SK-N-SH (cell line): ENCODE data around the gene ZNF503. TPM values are rescaled to one million over a fixed set of nuclear protein-coding genes. Genes with fewer than 3 reads are reported as not detected.

Source experiments
- CTCF ChIA-PET: fragments of 300-600, 350-600 bp; formaldehyde crosslinking; extraction: SDS; loops from one replicate; lab custom pipeline; 2021; lab: Yijun Ruan, JAX
- POLR2A ChIA-PET: fragments of 350-600 bp; sonication (Branson Sonifier 250); formaldehyde crosslinking; extraction: SDS; loops from one replicate; lab custom pipeline; 2020; ENCODE audit warnings: antibody characterized with exemption, inconsistent platforms; lab: Yijun Ruan, JAX
- DNase-seq: peaks from one replicate; pipeline ENCODE4 v3.0.0; 2012
- H2AFZ ChIP-seq: fragments of 200-600 bp; sonication (generic); 2 replicates; pipeline ENCODE4 v1.8.1; 2016; ENCODE audit warnings: antibody characterized with exemption, mild to moderate bottlenecking, low read depth
- H3F3A ChIP-seq: fragments of 200-600 bp; sonication (generic); replicated peaks from 2 replicates; pipeline ENCODE3; 2016; ENCODE audit warnings: antibody characterized with exemption, mild to moderate bottlenecking; ENCODE audit not compliant: insufficient read depth
- H3K27ac ChIP-seq, 2 experiments: fragments of 200-500 bp in 1 of 2; fragments of 200-600 bp in 1 of 2; sonication (Bioruptor generic) in 1 of 2; sonication (generic), shearing (Covaris generic) in 1 of 2; 2 replicates each; pipeline versions ENCODE4 v1.5.1 to v1.6.1; 2014 to 2016; ENCODE audit warnings: low read depth in 2 of 2, inconsistent platforms in 1 of 2, low read length in 1 of 2, mild to moderate bottlenecking in 1 of 2, mixed read lengths in 1 of 2
- H3K27me3 ChIP-seq: fragments of 200-600 bp; sonication (generic), shearing (Covaris generic); 2 replicates; pipeline ENCODE4 v1.6.1; 2016; ENCODE audit warnings: mixed run types; ENCODE audit not compliant: insufficient read depth
- H3K36me3 ChIP-seq, 2 experiments: fragments of 200-500 bp in 1 of 2; fragments of 200-600 bp in 1 of 2; sonication (Bioruptor generic) in 1 of 2; sonication (generic) in 1 of 2; replicated peaks in 1 of 2; 2 replicates each; pipeline versions ENCODE3 to v1.5.1; 2014 to 2016; ENCODE audit warnings: low read length in 1 of 2, mild to moderate bottlenecking in 1 of 2; ENCODE audit not compliant: insufficient read depth in 2 of 2, control insufficient read depth in 1 of 2
- H3K4me1 ChIP-seq, 2 experiments: fragments of 200-500 bp in 1 of 2; fragments of 200-600 bp in 1 of 2; sonication (Bioruptor generic) in 1 of 2; sonication (generic), shearing (Covaris generic) in 1 of 2; 2 replicates each; pipeline versions ENCODE4 v1.5.1 to v1.6.1; 2014 to 2016; ENCODE audit warnings: low read depth in 1 of 2, low read length in 1 of 2, mixed run types in 1 of 2; ENCODE audit not compliant: insufficient read depth in 2 of 2, control insufficient read depth in 1 of 2
- H3K4me2 ChIP-seq: fragments of 200-600 bp; sonication (generic), shearing (Covaris generic); 2 replicates; pipeline ENCODE4 v1.6.1; 2017; ENCODE audit warnings: mixed run types
- H3K4me3 ChIP-seq, 2 experiments: fragments of 200-500 bp in 1 of 2; fragments of 200-600 bp in 1 of 2; sonication (Bioruptor generic) in 1 of 2; sonication (generic), shearing (Covaris generic) in 1 of 2; 2 replicates each; pipeline versions ENCODE4 v1.5.1 to v1.8.1; 2014 to 2016; ENCODE audit warnings: low read depth in 2 of 2, inconsistent platforms in 1 of 2, low read length in 1 of 2, mild to moderate bottlenecking in 1 of 2, mixed read lengths in 1 of 2, moderate library complexity in 1 of 2
- H3K79me2 ChIP-seq: fragments of 200-600 bp; sonication (generic); 2 replicates; pipeline ENCODE4 v1.8.1; 2017; ENCODE audit warnings: mild to moderate bottlenecking; ENCODE audit not compliant: insufficient read depth
- H3K9ac ChIP-seq: fragments of 200-600 bp; sonication (generic); 2 replicates; pipeline ENCODE4 v1.6.1; 2017; ENCODE audit warnings: mixed run types
- H3K9me2 ChIP-seq: fragments of 200-600 bp; sonication (generic); 2 replicates; pipeline ENCODE4 v1.6.1; 2017; ENCODE audit warnings: mixed run types
- H3K9me3 ChIP-seq: fragments of 200-600 bp; sonication (generic); 2 replicates; pipeline ENCODE4 v1.6.1; 2017; ENCODE audit warnings: mixed run types, mild to moderate bottlenecking, moderate library complexity
- H4K20me1 ChIP-seq: fragments of 200-600 bp; sonication (generic); 2 replicates; pipeline ENCODE4 v1.6.1; 2017; ENCODE audit warnings: mild to moderate bottlenecking, mixed run types; ENCODE audit not compliant: insufficient read depth
- CHD2 ChIP-seq: fragments of 150-350 bp; IDR thresholded peaks from 2 replicates; pipeline ENCODE4 v1.6.1; 2018; ENCODE audit warnings: low read length; ENCODE audit not compliant: partially characterized antibody
- CTCF ChIP-seq: fragments of 200-600 bp; sonication (generic); IDR thresholded peaks from 2 replicates; pipeline ENCODE4 v1.6.1; 2017; ENCODE audit warnings: antibody characterized with exemption, mild to moderate bottlenecking, moderate library complexity
- GATA2 ChIP-seq: sonication (generic); formaldehyde crosslinking; IDR thresholded peaks from 2 replicates; pipeline ENCODE4 v1.5.0; 2020; ENCODE audit warnings: mild to moderate bottlenecking, missing genetic modification reagents
- NRF1 ChIP-seq: IDR thresholded peaks from 2 replicates; pipeline ENCODE4 v1.6.1; 2012; ENCODE audit warnings: low read depth, mild to moderate bottlenecking, low read length
- POLR2AphosphoS5 ChIP-seq: IDR thresholded peaks from 2 replicates; pipeline ENCODE4 v1.6.1; 2012; ENCODE audit warnings: low read depth, low read length
- RAD21 ChIP-seq: IDR thresholded peaks from 2 replicates; pipeline ENCODE4 v1.6.1; 2012; ENCODE audit warnings: mild to moderate bottlenecking, low read length
- REST ChIP-seq: IDR thresholded peaks from 2 replicates; pipeline ENCODE4 v1.6.1; 2012; ENCODE audit warnings: mild to moderate bottlenecking, low read depth, low read length, moderate library complexity
- TCF12 ChIP-seq: IDR thresholded peaks from 2 replicates; pipeline ENCODE4 v1.4.0; 2012
- WGBS: methylation state at CpG from one replicate; pipeline ENCODE4 v1.1.6; 2017; ENCODE audit warnings: low lambda C conversion rate; 5-methylcytosine and 5-hydroxymethylcytosine counted together
- polyA plus RNA-seq, 3 experiments: library from polyadenylated mRNA; depleted of rRNA; stranded (reverse); fragments of >200 nt; gene quantifications; 2 replicates each; pipeline ENCODE4 v1.2.3, GENCODE V29; 2012
- TF ChIP-seq, protein P1 (sequence below): IDR thresholded peaks from 2 replicates; pipeline ENCODE4 v1.4.0; 2012; ENCODE audit warnings: low read depth, borderline replicate concordance

ZNF503 gene
- polyA plus RNA-seq, 1 of the 3 experiments (the other 2 are of a cell fraction), result 5.9 TPM

DNA sequence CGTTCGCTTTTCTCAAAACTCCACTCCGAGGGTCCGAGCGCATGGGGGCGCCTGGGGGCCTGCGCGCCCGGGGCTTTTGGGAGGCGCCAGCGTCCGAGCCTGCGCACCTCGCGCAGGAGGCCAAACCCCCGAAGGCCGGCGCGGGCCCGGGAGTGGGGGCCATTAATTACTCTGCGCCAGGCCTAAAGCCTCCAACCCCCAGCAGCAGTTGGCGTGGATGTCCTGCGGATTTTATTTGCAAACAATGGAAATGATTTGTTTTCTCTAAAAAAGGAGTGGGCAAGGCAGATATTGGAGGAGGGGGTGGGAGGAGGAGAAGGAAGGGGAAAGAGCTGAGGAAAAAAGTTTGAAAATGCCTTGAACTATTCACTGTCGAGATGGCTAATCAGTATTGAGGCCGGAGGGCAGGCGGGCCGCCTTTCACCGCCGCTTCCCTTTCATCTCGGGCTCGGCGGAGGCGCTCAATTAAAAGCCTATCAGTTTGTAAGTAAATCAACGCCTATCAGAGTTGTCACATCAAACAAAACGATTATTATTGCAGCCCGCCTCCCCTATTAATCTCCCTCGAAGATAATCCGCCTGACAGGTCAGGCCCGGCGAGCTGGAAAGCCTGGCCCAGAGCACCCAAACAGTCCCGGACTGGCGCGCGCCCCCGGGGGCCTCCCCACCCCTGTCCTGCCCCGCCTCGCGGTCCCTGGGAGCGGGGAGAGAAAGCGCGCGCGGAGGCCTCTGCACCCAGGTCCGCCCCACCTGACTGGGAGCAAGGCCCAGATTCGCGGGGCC lies 3.4 kb upstream of the ZNF503 start:
- Histone ChIP-seq H3K9me2 (no peaks in the 10 kb centered on the region), H3K79me2 (peaks cover 31% of the 10 kb centered on the region), H4K20me1 (peaks cover 6% of the 10 kb centered on the region), H3K4me1 (peaks cover 0 to 14% of the 10 kb centered on the region in 2 experiments; a peak in 1 of 4 replicates), H3K27me3 (no peaks in the 10 kb centered on the region), H3K4me3 (peak overlapping the region; percentile 82 to 96), H3F3A (peaks cover 14% of the 10 kb centered on the region), H2AFZ (peak overlapping the region; percentile 87; the same call in 1 of the 2 replicates), H3K36me3 (peaks cover 0 to 7% of the 10 kb centered on the region in 2 experiments), H3K9ac (peak overlapping the region; percentile 88; the same call in 1 of the 2 replicates), H3K4me2 (peak overlapping the region; percentile 93), H3K27ac (peak overlapping the region in 1 of 2 experiments; percentile 98; a peak in 1 of 4 replicates), H3K9me3 (no peaks in the 10 kb centered on the region)
- POLR2A ChIA-PET, result no interaction called here
- no peak for TF ChIP-seq CHD2
- peak; percentile 50 for TF ChIP-seq NRF1
- no peak for TF ChIP-seq TCF12
- no peak for TF ChIP-seq GATA2 (CRISPR knock-in tag)
- TF ChIP-seq CTCF, result no peak
- TF ChIP-seq RAD21, result no peak
- TF ChIP-seq, protein P1, sequence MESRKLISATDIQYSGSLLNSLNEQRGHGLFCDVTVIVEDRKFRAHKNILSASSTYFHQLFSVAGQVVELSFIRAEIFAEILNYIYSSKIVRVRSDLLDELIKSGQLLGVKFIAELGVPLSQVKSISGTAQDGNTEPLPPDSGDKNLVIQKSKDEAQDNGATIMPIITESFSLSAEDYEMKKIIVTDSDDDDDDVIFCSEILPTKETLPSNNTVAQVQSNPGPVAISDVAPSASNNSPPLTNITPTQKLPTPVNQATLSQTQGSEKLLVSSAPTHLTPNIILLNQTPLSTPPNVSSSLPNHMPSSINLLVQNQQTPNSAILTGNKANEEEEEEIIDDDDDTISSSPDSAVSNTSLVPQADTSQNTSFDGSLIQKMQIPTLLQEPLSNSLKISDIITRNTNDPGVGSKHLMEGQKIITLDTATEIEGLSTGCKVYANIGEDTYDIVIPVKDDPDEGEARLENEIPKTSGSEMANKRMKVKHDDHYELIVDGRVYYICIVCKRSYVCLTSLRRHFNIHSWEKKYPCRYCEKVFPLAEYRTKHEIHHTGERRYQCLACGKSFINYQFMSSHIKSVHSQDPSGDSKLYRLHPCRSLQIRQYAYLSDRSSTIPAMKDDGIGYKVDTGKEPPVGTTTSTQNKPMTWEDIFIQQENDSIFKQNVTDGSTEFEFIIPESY, result no peak
- TF ChIP-seq POLR2AphosphoS5, result no peak
- TF ChIP-seq REST, result no peak
- CTCF ChIA-PET, result interaction anchor here (0.9 to 1.9 kb wide), 4 partner anchors 354 to 1498 kb away, joined by 3 to 6 read pairs (median 3); no protein-coding TSS in a partner anchor
- 69% methylated on average over 35 of the region's 56 CpGs for WGBS
- peak; percentile 67 for DNase-seq
